HG02870 (cell line): ENCODE results near the gene RNF113B.

ENCODE experiments used
- ATAC-seq: cut with Tn5 transposase; IDR thresholded peaks from one replicate; pipeline ENCODE4 v1.9.1; 2021; ENCODE audit warnings: mild to moderate bottlenecking, moderate library complexity; ENCODE audit not compliant: unreplicated experiment

Gene RNF113B

GRCh38 chr13:98204546-98204945 lies 27.5 kb upstream of the RNF113B start:
- ATAC-seq, result no peak

DNA sequence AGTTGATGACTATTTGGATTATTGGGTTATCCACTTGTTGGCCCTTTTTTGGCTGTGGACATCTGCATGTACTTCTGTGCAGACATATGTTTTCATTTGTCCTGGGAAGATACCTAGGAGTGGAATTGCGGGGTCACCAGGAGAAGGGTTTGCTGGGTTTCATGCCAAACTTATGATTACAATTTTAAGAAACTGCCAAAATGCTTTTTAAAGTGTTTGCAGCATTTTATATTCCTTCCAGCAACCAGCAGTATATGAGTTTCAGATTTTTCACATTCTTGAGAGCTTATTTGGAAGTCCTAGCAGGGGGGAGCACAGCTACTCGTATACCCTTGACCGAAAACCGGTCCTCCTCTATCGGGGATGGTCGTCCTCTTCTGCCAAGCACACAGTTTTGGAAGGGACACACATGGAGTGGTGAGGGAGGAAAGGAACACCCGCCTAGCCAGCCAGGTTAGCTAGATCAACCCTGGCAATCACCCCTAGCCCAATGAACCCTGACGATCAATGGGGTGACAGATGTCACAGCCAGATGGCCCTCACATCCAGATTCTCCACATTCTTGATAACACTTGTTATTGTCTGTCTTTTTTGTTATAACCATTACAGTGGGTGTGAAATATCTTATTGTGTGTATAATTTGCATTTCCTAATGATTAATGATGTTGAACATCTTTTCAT lies 26.7 kb upstream of the RNF113B start:
- ATAC-seq, result no peak

DNA sequence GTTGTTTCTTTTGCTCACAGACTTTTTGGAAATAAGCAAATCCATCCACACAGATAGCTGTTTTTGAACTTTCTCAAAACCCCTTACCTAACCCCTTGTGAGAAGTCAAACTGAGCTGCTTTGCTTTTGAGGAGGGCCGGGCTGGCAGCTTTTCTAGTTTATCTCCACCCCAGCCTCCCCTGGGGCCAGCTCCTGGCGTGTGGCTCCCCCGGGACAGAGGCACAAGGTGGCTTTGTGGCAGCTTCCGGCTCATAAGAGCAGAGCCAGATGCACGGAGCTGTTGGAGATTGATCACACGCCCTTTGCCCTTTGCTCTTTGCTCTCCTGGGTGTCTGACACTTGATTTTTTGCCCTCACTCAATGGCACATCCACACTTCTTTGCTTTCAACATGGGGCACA lies 24.9 kb upstream of the RNF113B start:
- ATAC-seq, result no peak

- no peak for ATAC-seq
These were observed 24.1 kb upstream of the RNF113B start for GRCh38 chr13:98201189-98201588.

GRCh38 chr13:98200211-98200878 lies 23.3 kb upstream of the RNF113B start:
- ATAC-seq, result no peak

- no peak for ATAC-seq
These were observed 22.4 kb upstream of the RNF113B start for GRCh38 chr13:98199480-98199879.

DNA sequence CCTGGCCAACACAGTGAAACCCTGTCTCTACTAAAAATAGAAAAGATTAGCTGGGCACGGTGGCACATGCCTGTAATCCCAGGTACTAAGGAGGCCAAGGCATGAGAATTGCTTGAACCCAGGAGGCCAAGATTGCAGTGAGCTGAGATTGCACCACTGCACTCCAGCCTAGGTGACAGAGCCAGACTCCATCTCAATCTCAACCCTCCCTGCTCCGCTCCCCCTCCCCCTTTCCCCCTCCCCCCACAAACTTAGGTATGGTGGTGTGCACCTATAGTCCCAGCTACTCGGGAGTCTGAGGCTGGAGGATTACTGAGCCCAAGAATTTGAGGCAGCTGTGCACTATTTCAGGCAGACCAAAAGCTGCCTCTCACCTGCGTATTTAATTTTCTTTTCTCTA lies 21.6 kb upstream of the RNF113B start:
- no peak for ATAC-seq

DNA sequence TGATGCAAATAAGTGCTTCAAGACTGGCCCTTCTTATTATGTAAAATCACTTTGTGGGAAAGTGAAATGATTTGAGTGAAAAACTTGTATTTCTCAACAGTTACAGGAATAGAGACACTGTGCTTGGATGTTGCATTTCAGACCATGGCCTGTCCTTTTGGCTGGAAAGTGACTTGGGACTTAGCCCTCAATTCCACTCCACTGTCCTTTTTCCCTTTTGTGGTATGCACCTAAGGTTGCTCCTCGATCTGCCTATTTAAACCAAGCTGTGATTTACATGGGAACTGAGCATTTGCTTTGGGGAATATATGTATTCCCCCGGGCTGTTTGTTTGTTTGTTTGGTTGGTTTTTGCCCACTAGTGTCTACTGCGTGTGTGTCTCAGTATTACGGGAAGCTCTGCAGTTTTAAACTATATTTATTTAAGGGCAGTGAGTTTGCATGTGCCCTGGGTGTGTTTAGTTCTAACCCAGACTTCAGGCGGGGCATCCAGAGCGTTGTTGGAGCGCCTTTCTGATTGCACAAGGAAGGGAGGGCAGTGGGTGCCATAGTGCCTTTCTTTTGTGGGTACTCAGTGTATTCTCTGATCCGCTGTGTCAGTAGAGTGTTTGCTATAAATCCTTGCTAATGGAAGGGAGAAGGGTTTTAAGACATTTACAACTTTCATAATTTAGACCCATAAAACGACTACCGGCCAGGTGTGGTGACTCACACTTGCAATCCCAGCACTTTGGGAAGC lies 18.2 kb upstream of the RNF113B start:
- no peak for ATAC-seq

DNA sequence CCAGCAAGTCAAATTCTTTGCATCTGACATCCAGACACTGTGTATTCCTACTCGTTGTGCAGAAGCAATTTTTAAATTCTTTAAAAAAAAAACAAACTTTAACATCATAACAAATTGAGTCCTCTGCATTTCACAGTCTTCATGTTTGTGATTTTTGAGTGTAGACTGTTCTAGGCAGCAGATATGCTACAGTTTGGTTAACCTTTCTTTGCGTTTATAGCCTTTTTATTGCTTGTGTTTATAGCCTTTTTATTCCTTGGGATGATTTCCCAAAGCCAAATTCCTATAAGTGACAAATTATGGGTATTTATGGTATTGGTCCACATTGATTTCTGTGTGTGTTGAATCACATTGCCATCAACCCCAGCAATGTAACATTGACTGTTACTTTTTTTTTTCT lies 14.9 kb upstream of the RNF113B start:
- ATAC-seq, result no peak

DNA sequence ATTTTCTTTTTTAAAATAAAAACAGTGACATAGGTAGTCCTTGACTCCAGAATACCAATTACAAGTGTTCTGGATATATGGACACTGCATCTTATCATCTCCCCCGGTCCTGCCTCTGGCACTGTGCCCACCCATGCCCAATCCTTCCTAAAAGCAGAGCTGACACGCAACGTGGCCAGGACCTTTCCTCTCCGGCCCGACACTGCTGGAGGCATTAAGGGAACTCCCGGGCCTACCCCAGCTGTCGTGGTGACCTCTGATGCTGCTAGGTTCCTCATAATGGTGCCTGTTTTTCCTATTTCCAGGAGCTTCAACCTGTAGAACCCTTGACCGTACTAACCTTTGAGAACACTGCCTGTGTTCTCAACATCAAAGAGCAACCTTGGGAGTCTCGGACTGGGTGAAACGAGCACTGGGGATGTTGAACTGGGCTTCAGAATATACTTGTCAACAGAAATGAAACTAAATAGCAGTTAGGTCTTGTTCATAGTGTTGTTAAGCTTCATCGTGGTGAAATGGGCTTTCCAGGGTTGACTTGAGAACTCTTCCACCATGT lies 13.9 kb upstream of the RNF113B start:
- ATAC-seq, result no peak

- ATAC-seq, result no peak
These were observed 12.9 kb upstream of the RNF113B start for GRCh38 chr13:98189841-98190505.

- no peak for ATAC-seq
These were observed 11.6 kb upstream of the RNF113B start for GRCh38 chr13:98188544-98189166.

DNA sequence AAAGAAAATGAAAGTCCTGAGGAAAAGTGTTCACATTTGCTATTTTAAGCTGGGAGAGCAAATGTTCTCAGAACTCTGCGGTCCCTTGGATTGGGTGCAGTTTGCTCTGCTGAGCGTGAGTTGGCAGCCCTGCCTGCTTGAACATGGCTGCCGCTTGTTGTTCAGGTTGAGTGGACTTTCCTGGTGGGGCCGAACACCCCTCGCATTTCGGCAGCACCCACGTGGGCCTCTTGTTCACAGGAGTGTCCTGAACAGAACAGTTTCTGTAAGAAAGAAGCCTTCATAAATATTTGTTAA lies 10.8 kb upstream of the RNF113B start:
- ATAC-seq, result no peak

DNA sequence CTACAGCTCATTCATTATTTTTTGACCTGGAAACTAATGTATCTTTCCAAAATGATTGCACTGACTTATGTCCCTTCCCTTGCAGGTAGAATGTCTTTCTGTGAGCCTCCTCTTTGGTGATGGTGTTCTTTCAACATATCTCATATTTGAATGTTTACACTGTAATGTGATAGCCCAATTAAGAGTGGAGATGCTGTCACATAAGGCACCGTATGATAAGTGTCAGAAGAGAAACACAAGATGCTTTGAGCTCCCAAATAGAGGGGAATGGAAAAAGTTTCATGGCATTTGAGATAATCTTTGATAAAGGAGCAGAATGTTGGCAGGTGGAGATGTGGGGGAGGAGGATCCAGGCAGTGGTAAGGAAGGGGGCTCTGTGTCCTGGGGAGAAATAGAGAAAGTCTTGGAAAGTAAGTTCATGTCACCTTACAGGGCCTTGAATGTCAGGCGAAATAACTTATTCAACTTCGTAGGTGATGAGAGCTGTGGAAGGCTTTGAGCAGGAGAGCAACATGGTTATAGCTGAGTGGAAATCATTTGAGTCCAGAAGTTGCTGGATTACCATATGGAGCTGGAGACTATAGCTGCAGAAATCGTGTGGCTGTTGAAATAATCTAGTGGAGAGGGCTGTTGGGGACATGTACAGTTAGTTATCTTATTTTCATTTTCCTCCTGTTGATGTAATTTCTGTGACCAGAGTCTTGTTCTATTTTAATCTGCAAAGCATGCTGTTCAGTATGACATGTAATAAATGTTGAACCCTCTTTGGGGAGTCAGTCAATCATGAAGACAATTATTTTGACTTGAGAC lies 10.3 kb upstream of the RNF113B start:
- no peak for ATAC-seq

DNA sequence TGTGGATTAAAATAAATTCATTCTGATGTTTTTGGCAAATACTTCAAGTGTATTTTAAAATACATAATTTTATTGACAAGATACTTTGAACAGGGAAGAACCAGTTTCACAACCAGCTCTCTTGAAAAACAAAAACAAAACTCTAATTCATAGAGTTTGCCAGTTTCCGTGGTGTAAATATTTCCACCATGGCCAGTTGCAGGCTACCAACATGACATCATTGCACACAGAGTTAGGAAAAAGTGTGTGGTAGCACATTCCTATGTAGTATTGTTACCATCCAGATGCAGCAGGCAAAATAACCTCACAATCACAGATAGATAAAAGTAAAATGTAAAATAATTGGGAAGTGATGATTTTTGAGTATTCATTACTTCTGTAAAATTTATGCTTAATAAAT lies 7.7 kb upstream of the RNF113B start:
- no peak for ATAC-seq

- ATAC-seq, result no peak
These were observed 5.5 kb upstream of the RNF113B start for GRCh38 chr13:98182589-98182988.

- no peak for ATAC-seq
These were observed 5.1 kb upstream of the RNF113B start for GRCh38 chr13:98182153-98182552.

DNA sequence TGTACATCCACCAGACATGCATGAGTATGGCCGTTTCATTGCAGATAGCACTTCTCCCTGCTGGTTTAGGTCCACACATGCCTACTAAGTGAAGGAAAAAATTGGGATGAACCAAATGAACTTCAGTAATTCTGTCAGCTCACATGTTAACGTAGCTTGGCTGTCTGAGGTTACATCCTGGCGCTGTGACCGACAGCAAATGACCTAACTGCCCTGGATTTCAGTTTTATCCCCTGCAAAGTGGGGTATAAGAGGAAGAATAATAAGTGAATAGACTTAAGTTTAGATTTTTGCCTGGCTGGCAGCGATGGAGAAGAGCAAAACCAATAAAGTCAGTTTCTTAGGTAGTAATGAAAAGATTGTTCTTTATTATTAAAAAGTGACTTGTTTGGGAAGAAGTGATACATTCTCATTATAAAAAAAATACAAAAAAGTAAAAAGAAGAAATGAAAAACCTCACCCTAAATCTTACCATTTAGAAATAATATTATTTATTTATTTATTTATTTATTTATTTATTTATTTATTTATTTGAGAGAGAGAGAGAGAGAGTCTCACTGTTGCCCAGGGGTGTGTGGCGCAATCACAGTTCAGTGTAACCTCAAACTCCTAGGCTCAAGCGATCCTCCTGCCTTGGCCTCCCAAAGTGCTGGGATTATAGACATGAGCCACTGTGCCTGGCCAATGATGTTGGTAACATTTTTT lies 4.2 kb upstream of the RNF113B start:
- no peak for ATAC-seq

GRCh38 chr13:98180092-98180491 lies 3.0 kb upstream of the RNF113B start:
- ATAC-seq, result no peak

GRCh38 chr13:98175823-98176222 lies 1.2 kb downstream of the RNF113B start:
- no peak for ATAC-seq
